Hepatocyte (in vitro differentiated cells): ENCODE measurements around the gene CYP27B1.

Experiments
- EZH2 ChIP-seq: fragments of 200-600 bp; sonication (generic); IDR thresholded peaks from 2 replicates; pipeline ENCODE4 v1.6.1; 2016; ENCODE audit warnings: antibody characterized with exemption, mild to moderate bottlenecking, borderline replicate concordance
- EZH2phosphoT487 ChIP-seq: fragments of 200-600 bp; sonication (generic); IDR thresholded peaks from one replicate; pipeline ENCODE4 v1.6.1; 2018; ENCODE audit warnings: antibody characterized with exemption, mild to moderate bottlenecking, low read depth, moderate library complexity; ENCODE audit not compliant: unreplicated experiment, severe bottlenecking
- TF ChIP-seq, protein P1 (sequence below): fragments of 200-600 bp; sonication (generic); IDR thresholded peaks from 2 replicates; pipeline ENCODE4 v1.5.1; 2016; ENCODE audit warnings: antibody characterized with exemption, mild to moderate bottlenecking; ENCODE audit not compliant: poor library complexity

DNA sequence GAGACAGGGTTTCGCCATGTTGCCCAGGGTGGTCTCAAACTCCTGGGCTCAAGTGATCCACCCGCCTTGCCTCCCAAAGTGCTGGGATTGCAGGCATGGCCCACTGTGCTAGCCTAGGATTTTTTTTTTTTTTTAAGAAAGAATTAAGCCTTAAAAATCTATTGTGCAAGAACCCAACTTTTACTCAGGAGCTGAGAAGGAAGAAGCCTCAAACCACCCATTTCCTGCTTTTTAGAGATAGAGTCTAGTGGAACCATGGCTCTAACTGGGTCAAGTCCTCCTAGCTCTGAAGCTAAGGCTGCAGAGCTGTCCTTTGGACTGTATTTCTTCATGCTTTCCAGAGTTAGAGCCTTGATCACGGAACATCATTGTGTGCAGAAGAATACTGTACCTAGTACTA, 14.4 kb upstream of the CYP27B1 start:
- TF ChIP-seq EZH2: no peak
- TF ChIP-seq, protein P1, sequence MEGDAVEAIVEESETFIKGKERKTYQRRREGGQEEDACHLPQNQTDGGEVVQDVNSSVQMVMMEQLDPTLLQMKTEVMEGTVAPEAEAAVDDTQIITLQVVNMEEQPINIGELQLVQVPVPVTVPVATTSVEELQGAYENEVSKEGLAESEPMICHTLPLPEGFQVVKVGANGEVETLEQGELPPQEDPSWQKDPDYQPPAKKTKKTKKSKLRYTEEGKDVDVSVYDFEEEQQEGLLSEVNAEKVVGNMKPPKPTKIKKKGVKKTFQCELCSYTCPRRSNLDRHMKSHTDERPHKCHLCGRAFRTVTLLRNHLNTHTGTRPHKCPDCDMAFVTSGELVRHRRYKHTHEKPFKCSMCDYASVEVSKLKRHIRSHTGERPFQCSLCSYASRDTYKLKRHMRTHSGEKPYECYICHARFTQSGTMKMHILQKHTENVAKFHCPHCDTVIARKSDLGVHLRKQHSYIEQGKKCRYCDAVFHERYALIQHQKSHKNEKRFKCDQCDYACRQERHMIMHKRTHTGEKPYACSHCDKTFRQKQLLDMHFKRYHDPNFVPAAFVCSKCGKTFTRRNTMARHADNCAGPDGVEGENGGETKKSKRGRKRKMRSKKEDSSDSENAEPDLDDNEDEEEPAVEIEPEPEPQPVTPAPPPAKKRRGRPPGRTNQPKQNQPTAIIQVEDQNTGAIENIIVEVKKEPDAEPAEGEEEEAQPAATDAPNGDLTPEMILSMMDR: no peak
- no peak for TF ChIP-seq EZH2phosphoT487
